ENCODE results near the gene NDUFAF5.

The NDUFAF5 gene

DNA sequence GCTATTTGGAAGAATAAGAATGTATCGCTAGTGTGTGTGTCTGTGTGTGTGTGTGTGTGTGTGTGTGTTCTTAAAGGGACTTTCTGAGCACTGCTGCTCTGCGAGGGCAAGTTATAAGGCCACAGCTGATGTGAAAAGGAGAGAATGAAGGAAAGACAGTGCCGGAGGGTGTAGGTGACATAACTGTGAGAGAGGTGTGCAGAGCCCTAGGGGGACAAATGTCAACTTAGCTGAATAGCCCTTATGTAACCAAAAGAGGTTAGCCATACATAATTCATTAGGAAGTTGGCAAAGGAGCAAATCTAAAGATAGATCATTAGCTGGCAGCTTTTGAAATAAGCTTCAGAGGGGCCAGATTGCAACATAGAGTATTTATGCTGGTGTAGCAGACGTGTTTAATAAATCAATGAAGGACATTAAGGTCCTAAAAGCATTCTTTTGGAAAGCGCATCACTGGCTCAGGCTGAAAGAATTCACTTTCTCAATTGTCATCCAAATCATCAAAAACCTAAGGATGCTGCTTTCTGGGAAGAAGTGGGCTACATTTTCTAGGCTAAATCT lies 81.0 kb downstream of the NDUFAF5 start:
- Histone ChIP-seq H3K4me3 (no peak overlapping the region), H3K27ac (peak overlapping the region; percentile 59 to 61)
- DNase-seq (ENCODE audit: low spot score): no peak
- TF ChIP-seq, protein P1, sequence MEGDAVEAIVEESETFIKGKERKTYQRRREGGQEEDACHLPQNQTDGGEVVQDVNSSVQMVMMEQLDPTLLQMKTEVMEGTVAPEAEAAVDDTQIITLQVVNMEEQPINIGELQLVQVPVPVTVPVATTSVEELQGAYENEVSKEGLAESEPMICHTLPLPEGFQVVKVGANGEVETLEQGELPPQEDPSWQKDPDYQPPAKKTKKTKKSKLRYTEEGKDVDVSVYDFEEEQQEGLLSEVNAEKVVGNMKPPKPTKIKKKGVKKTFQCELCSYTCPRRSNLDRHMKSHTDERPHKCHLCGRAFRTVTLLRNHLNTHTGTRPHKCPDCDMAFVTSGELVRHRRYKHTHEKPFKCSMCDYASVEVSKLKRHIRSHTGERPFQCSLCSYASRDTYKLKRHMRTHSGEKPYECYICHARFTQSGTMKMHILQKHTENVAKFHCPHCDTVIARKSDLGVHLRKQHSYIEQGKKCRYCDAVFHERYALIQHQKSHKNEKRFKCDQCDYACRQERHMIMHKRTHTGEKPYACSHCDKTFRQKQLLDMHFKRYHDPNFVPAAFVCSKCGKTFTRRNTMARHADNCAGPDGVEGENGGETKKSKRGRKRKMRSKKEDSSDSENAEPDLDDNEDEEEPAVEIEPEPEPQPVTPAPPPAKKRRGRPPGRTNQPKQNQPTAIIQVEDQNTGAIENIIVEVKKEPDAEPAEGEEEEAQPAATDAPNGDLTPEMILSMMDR (IDR thresholded peaks at IDR 0.05): no peak

DNA sequence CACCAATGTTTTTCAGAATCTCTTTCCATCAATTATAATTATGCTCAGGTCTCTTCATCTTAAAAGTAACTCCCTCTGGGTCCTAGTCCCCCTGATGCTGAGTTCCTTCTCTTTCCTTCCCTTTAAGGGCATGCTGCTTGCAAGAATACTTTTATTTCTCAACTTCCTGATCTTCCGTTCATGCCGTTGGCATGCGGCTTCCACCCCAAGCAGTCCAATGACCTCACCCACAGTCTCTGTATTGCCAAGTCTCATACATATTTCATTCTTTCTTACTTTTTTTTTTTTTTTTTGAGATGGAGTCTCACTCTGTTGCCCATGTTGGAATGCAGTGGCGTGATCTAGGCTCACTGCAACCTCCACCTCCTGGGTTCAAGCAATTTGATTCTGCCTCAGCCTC lies 83.5 kb downstream of the NDUFAF5 start:
- Histone ChIP-seq H3K4me3 (no peak overlapping the region), H3K27ac (peak overlapping the region; percentile 40 to 79)
- no peak for DNase-seq (ENCODE audit: low spot score)
- TF ChIP-seq, protein P1 (IDR thresholded peaks at IDR 0.05): no peak

DNA sequence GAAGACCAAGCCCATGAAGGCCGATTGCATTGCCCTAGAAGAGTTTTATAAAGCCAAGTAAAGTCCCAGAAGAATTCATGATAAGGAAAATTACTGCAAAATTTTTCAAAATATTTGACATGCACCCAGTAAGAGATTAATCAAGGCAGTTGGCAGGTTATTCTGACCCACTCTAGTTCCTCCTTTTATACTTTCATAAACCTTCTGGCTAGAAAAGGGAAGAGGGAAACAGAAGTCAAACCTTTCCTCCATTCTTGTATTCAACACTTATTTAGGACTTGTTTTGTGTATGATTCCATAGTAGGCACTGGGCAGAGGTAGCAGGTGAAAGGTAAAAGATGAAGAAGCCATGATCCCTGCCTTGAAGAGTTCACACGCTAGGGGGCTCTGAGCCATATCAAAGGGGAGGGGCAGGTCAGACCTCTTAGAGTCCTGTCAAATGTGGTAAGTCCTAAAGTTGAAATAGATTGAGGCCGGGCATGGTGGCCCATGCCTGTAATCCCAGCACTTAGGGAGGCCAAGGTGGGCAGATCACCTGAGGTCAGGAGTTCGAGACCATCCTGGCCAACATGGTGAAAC lies 85.4 kb downstream of the NDUFAF5 start:
- Histone ChIP-seq H3K27ac (peak overlapping the region in 1 of 2 donors; percentile 19), H3K4me3 (no peak overlapping the region)
- TF ChIP-seq, protein P1 (IDR thresholded peaks at IDR 0.05): no peak
- DNase-seq (ENCODE audit: low spot score): no peak

All from coronary artery (tissue), 2 donors.